ENCODE data around the gene USP25. TPM values are rescaled to one million over a fixed set of nuclear protein-coding genes. Genes with fewer than 3 reads are reported as not detected.
"Not testable (repeated sequence)": the region's sequence is repeated elsewhere in the genome, so short reads cannot be mapped to it uniquely, and the experiment has no call there.

The USP25 gene
- total and polyA plus RNA-seq, 2 experiments from 2014 or later, result 11.8 to 49.2 TPM

DNA sequence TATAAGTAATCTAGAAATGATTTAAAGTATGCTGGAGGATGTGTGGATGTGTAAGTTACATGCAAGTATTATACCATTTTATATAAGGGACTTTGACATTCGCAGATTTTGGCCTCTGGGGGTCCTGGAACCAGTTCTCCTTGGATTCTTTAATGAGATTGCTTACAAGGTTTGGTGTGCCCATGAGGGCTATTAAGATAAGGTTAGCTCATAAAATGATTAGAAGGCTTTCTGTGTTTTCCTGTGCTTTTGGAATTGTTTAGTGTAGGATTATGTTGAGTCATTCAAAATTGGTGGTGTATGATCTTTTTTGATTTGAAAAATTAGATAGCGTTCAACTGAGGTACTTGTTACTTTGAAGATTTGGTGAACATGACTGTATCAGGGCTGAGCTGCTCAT, 5.6 kb downstream of the USP25 start (continued):
- no peak for TF ChIP-seq ZNF331 (CRISPR knock-in tag; IDR thresholded peaks at IDR 0.05; ENCODE audit: low read depth)
- TF ChIP-seq, protein P1, sequence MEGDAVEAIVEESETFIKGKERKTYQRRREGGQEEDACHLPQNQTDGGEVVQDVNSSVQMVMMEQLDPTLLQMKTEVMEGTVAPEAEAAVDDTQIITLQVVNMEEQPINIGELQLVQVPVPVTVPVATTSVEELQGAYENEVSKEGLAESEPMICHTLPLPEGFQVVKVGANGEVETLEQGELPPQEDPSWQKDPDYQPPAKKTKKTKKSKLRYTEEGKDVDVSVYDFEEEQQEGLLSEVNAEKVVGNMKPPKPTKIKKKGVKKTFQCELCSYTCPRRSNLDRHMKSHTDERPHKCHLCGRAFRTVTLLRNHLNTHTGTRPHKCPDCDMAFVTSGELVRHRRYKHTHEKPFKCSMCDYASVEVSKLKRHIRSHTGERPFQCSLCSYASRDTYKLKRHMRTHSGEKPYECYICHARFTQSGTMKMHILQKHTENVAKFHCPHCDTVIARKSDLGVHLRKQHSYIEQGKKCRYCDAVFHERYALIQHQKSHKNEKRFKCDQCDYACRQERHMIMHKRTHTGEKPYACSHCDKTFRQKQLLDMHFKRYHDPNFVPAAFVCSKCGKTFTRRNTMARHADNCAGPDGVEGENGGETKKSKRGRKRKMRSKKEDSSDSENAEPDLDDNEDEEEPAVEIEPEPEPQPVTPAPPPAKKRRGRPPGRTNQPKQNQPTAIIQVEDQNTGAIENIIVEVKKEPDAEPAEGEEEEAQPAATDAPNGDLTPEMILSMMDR (conservative IDR thresholded peaks at IDR 0.05; ENCODE audit: low read depth in 2 of 2), result no peak
- TF ChIP-seq, protein P2, sequence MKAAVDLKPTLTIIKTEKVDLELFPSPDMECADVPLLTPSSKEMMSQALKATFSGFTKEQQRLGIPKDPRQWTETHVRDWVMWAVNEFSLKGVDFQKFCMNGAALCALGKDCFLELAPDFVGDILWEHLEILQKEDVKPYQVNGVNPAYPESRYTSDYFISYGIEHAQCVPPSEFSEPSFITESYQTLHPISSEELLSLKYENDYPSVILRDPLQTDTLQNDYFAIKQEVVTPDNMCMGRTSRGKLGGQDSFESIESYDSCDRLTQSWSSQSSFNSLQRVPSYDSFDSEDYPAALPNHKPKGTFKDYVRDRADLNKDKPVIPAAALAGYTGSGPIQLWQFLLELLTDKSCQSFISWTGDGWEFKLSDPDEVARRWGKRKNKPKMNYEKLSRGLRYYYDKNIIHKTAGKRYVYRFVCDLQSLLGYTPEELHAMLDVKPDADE (IDR thresholded peaks at IDR 0.05), result no peak
- TF ChIP-seq JUNB (IDR thresholded peaks at IDR 0.05; ENCODE audit: unreplicated experiment), result no peak
- no peak for TF ChIP-seq ZNF114 (CRISPR knock-in tag; IDR thresholded peaks at IDR 0.05)
- TF ChIP-seq EZH2phosphoT487 (IDR thresholded peaks at IDR 0.05; ENCODE audit: unreplicated experiment), result no peak
- no peak for TF ChIP-seq NANOG (IDR thresholded peaks at IDR 0.05; ENCODE audit: borderline replicate concordance)

DNA sequence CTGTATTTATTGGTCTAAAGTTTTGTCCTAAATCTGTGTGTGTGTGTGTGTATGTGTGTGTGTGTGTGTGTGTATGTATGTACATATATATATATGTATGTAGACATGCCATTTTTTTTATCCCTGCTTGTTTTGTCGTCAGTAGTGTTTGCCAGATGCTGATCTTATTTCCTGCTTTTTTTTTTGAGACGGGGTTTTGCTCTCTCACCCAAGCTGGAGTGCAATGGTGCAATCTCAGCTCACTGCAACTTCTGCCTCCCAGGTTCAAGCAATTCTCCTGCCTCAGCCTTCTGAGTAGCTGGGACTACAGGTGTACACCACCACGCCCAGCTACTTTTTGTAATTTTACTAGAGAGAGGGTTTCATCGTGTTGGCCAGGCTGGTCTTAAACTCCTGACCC, 6.1 kb downstream of the USP25 start:
- H3K36me3 Mint-ChIP-seq (ENCODE audit: low read depth); ATAC-seq; H2AFZ ChIP-seq; DNase-seq (ENCODE audit: low spot score); H3K27me3 Mint-ChIP-seq (ENCODE audit: insufficient read depth, low read depth, poor library complexity); H3K4me3 ChIP-seq; H3K27me3 ChIP-seq (ENCODE audit: insufficient read depth); H3K36me3 ChIP-seq (ENCODE audit: insufficient read depth); H3F3A ChIP-seq (replicated peaks; ENCODE audit: low read depth); H3K9me3 Mint-ChIP-seq; H3K9me2 ChIP-seq (ENCODE audit: insufficient read depth): not testable (repeated sequence)
- Mint-ChIP-seq H3K27ac (peak overlapping the region; percentile 75; the same call in 1 of the 2 replicates), H3K4me3 (peak overlapping the region; percentile 53), H3K4me1 (peaks cover 73% of the 10 kb centered on the region)
- Histone ChIP-seq H3K4me1 (ENCODE audit: insufficient read depth) (peaks cover 73% of the 10 kb centered on the region), H3K79me2 (replicated peaks; ENCODE audit: insufficient read depth) (peaks cover 100% of the 10 kb centered on the region), H3K4me2 (peak overlapping the region; percentile 55), H3K27ac (ENCODE audit: low read depth) (0 out of 2 replicates have a peak overlapping the region, but pooled peaks have one; percentile 39), H4K20me1 (replicated peaks; ENCODE audit: insufficient read depth) (peaks cover 17% of the 10 kb centered on the region; the same call in 1 of the 2 replicates)

DNA sequence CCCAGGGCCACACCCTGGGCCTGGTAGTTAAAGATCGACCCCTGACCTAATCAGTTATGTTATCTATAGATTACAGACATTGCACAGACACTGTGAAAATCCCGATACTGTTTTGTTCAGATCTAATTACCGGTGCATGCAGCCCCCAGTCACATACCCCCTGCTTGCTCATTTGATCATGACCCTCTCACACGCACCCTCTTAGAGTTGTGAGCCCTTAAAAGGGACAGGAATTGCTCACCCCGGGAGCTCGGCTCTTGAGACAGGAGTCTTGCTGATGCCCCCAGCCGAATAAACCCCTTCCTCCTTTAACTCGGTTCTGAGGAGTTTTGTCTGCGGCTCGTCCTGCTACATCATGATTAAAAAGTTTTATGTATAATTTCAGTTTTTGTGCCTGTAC, 9.0 kb downstream of the USP25 start:
- Mint-ChIP-seq H3K4me1 (peaks cover 83% of the 10 kb centered on the region), H3K4me3 (peak overlapping the region; percentile 62), H3K36me3 (ENCODE audit: low read depth) (peaks cover 28% of the 10 kb centered on the region), H3K9me3 (peaks cover 10% of the 10 kb centered on the region; the same call in 2 of the 3 replicates), H3K27ac (peak overlapping the region; percentile 21)
- H3F3A ChIP-seq (replicated peaks; ENCODE audit: low read depth); H3K9me2 ChIP-seq (ENCODE audit: insufficient read depth); H2AFZ ChIP-seq; H3K36me3 ChIP-seq (ENCODE audit: insufficient read depth); H3K27me3 ChIP-seq (ENCODE audit: insufficient read depth); H3K27me3 Mint-ChIP-seq (ENCODE audit: insufficient read depth, low read depth, poor library complexity): not testable (repeated sequence)
- Histone ChIP-seq H3K4me1 (ENCODE audit: insufficient read depth) (peaks cover 75% of the 10 kb centered on the region), H3K27ac (ENCODE audit: low read depth) (0 out of 2 replicates have a peak overlapping the region, but pooled peaks have one; percentile 4), H4K20me1 (replicated peaks; ENCODE audit: insufficient read depth) (peaks cover 23% of the 10 kb centered on the region; the same call in 1 of the 2 replicates), H3K4me3 (peak overlapping the region; percentile 35), H3K79me2 (replicated peaks; ENCODE audit: insufficient read depth) (peaks cover 100% of the 10 kb centered on the region), H3K4me2 (peak overlapping the region; percentile 42)
- DNase-seq (ENCODE audit: low spot score) (peak; percentile 56), ATAC-seq (peak; percentile 22)

All from GM23338 (cell line).